IMR-90 (cell line): ENCODE data around the gene FHAD1.

Experiments
- BHLHE40 ChIP-seq: fragments of 150-350 bp; IDR thresholded peaks from 2 replicates; pipeline ENCODE4 v1.6.1; 2016; ENCODE audit warnings: mild to moderate bottlenecking, low read depth, low read length
- CEBPB ChIP-seq: IDR thresholded peaks from 2 replicates; pipeline ENCODE4 v1.6.1; 2012; ENCODE audit warnings: low read depth, low read length, improper control_type of control experiment
- CHD1 ChIP-seq: IDR thresholded peaks from 2 replicates; pipeline ENCODE4 v1.6.1; 2012; ENCODE audit warnings: low read depth, low read length, improper control_type of control experiment
- ELK1 ChIP-seq: fragments of 150-350 bp; IDR thresholded peaks from 2 replicates; pipeline ENCODE4 v1.6.1; 2016; ENCODE audit warnings: low read depth, mild to moderate bottlenecking, low read length, moderate library complexity, borderline replicate concordance
- FOS ChIP-seq: fragments of 150-350 bp; IDR thresholded peaks from 2 replicates; pipeline ENCODE4 v1.6.1; 2016; ENCODE audit warnings: low read depth, low read length
- MAFK ChIP-seq: IDR thresholded peaks from 2 replicates; pipeline ENCODE4 v1.6.1; 2012; ENCODE audit warnings: low read depth, low read length, improper control_type of control experiment
- MXI1 ChIP-seq: IDR thresholded peaks from 2 replicates; pipeline ENCODE4 v1.6.1; 2012; ENCODE audit warnings: low read depth, mild to moderate bottlenecking, low read length, moderate library complexity, borderline replicate concordance
- POLR2A ChIP-seq: IDR thresholded peaks from 2 replicates; pipeline ENCODE4 v1.6.1; 2012; ENCODE audit warnings: mild to moderate bottlenecking, low read depth, low read length
- RAD21 ChIP-seq: IDR thresholded peaks from 2 replicates; pipeline ENCODE4 v1.6.1; 2012; ENCODE audit warnings: low read length, improper control_type of control experiment
- RCOR1 ChIP-seq: IDR thresholded peaks from 2 replicates; pipeline ENCODE4 v1.6.1; 2012; ENCODE audit warnings: mild to moderate bottlenecking, low read length, improper control_type of control experiment; ENCODE audit not compliant: insufficient replicate concordance
- RFX5 ChIP-seq: IDR thresholded peaks from 2 replicates; pipeline ENCODE4 v1.8.0; 2012; ENCODE audit warnings: low read depth, mild to moderate bottlenecking, low read length, moderate library complexity
- SMC3 ChIP-seq: fragments of 150-350 bp; IDR thresholded peaks from 2 replicates; pipeline ENCODE4 v1.6.1; 2016; ENCODE audit warnings: low read depth, mild to moderate bottlenecking, antibody characterized with exemption, low read length, moderate library complexity
- TF ChIP-seq, protein P1 (sequence below): conservative IDR thresholded peaks from 2 replicates; pipeline ENCODE4 v1.5.1; 2012; ENCODE audit warnings: mild to moderate bottlenecking, low read depth, low read length, improper control_type of control experiment
- TF ChIP-seq, protein P2 (sequence below): fragments of 150-350 bp; IDR thresholded peaks from 2 replicates; pipeline ENCODE4 v1.6.1; 2017; ENCODE audit warnings: mild to moderate bottlenecking, antibody characterized with exemption, low read length, low read depth

- TF ChIP-seq, protein P1, sequence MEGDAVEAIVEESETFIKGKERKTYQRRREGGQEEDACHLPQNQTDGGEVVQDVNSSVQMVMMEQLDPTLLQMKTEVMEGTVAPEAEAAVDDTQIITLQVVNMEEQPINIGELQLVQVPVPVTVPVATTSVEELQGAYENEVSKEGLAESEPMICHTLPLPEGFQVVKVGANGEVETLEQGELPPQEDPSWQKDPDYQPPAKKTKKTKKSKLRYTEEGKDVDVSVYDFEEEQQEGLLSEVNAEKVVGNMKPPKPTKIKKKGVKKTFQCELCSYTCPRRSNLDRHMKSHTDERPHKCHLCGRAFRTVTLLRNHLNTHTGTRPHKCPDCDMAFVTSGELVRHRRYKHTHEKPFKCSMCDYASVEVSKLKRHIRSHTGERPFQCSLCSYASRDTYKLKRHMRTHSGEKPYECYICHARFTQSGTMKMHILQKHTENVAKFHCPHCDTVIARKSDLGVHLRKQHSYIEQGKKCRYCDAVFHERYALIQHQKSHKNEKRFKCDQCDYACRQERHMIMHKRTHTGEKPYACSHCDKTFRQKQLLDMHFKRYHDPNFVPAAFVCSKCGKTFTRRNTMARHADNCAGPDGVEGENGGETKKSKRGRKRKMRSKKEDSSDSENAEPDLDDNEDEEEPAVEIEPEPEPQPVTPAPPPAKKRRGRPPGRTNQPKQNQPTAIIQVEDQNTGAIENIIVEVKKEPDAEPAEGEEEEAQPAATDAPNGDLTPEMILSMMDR = no peak
- TF ChIP-seq RFX5 (no peak), MAFK (no peak), POLR2A (no peak), FOS (no peak), CHD1 (no peak), CEBPB (no peak), SMC3 (no peak), RAD21 (no peak), ELK1 (no peak), MXI1 (no peak), BHLHE40 (no peak), RCOR1 (no peak)
- TF ChIP-seq, protein P2, sequence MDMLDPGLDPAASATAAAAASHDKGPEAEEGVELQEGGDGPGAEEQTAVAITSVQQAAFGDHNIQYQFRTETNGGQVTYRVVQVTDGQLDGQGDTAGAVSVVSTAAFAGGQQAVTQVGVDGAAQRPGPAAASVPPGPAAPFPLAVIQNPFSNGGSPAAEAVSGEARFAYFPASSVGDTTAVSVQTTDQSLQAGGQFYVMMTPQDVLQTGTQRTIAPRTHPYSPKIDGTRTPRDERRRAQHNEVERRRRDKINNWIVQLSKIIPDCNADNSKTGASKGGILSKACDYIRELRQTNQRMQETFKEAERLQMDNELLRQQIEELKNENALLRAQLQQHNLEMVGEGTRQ = no peak
Measured at GRCh38 chr1:15346346-15347030, 99.5 kb downstream of the FHAD1 start.
